Stimulated activated CD4-positive, alpha-beta T cell treated with anti-CD3 and anti-CD28 coated beads, Interleukin-15, amount 100 ng/mL, for 24 hours (primary cell): ENCODE data around the gene WDR43.

Experiments used
- DNase-seq: peaks from one replicate; pipeline ENCODE4 v3.0.0-alpha.2; 2020

Gene WDR43

DNA sequence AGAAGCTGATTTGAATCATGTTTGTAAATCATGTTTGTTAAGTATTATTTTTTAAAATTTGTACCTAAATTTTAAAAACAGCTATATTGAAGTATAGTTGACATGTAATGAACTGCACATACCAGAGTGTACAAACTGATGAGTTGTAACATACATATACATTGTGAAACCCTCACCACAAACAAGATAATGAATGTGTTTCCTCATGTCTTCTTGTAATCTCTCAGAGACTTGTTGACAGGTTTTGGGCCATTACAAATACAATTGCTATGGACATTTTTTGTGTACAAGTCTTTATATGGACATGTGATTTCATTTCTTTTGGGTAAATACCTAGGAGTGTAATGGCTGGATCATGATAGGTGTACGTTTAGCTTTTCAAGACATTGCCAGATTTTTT is 21.5 kb downstream of the WDR43 start:
- DNase-seq = no peak

DNA sequence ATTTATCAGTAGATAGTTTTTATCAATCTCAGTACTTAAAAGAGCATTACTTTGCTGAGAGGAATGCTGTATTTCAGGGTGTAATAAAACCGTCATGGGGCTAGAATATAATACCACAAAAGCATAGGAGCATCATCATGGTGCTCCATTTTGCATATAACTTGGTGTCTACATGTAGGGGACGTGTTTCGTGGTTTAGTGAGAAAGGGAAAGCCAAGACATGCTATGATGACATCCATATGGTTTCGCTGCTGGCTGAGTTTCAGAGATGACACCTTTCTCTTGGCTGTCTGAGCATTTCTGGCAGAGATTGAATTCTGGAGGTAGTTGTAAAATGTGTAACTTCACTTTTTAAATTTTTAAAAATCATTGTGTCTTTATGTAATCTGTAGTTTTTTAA is 32.4 kb downstream of the WDR43 start:
- DNase-seq = no peak

DNA sequence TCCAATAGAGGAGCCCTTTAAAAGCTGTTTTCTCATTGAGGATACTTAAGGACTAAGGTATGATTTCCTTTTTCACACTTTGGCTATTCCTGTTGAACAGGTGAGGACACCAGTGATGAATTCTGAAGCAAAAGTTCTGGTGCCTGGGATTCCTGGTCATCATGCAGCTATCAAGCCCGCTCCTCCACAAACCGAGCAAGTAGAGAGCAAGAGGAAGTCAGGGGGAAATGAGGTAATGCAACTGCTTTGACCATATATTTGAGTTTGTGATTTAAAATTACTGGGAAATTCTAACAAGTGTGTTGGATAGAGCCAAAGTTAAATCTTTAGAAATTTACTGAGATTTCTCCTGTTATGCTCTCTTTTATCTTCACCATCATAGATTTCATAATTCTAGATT is 33.0 kb downstream of the WDR43 start:
- DNase-seq = no peak

DNA sequence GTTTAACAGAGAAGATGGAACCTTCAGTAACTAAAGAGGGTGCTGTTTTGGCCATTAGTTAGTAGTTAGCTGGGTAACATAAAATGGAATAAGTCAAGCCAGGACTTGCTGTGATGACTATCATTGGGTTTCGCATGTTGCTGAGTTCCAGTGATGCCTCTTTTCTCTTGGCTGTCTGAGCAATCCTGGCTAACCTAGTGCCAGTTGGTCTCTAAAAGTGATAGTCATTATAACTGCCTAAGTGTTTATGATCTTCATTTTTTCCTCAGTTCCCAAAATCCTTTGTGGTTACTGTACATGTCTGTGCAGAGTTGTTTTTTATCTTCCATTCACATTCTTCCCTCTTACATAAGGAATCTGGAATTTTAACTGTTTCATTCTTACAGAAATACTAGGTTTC is 33.4 kb downstream of the WDR43 start:
- DNase-seq = no peak

DNA sequence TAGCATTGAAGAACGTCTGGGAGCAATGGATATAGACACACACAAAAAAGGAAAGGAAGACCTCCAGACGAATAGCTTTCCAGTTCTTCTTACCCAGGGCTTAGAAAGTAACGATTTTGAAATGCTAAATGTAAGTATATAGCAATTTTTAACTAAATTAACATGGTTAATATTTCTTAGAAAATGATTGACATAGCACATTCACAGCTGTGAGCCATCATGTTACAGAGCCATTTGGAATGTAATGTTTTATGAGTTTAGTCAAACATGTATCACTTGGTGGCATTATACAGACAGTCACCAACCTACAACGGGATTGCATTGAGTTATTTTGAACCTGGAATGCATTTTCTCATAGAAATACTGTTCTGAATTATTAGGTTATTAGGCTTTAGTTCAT is 35.1 kb downstream of the WDR43 start:
- DNase-seq = no peak

DNA sequence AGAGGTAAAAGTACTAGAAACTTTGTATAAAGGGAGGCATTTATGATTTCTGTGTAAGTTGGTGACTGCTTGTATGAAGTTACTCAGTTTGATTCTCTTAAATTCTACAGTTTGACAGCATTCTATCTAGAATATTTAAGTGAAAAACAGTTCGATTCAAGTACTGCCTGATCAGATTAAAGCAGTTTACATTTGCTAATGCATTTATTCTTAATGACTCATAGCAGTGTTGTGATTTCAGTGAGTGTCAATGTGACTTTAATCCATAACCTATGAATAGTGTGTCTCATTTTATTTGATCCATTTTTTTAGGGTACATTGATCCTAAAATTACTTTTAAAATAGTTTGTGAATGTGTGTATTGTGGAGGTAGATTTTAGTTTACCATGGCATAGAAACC is 35.7 kb downstream of the WDR43 start:
- DNase-seq = no peak

DNA sequence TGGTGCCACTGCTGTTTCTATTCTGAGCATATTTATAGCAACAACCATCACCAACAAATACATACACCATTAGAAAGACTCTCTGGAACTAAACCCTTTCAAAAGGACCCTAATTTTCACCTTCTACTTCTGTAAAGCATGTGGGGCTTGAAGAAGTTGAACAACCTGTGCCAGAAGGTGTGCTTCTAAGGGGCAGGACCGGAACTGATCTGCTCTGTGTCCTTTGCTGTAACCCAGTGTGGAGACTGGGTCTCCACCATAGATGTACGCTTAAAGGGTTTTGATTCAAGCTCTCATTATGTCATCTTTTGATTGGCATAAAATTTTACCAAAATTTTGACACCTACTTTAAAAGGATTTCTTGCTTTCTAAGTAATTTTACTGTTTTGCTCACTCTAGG is 40.3 kb downstream of the WDR43 start:
- DNase-seq = no peak

DNA sequence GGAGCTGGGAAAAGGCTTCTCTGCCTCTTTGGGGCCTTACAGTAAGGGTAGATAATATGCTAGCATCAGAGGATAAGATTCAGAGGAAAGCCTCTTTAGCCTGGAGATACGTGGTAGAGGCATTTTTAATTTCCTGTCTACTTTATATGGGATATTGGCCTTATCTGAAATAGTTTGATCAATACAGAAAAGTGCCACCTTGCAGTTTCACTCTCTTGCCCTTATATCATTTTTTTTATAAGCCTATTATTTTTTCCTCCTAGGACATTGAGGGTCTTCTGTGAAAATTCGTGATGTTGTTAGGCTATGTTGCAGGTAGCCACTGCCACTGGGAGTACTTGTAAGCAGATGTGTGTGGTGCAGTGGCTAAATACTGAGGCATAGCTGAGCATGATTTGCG is 46.5 kb downstream of the WDR43 start:
- no peak for DNase-seq

DNA sequence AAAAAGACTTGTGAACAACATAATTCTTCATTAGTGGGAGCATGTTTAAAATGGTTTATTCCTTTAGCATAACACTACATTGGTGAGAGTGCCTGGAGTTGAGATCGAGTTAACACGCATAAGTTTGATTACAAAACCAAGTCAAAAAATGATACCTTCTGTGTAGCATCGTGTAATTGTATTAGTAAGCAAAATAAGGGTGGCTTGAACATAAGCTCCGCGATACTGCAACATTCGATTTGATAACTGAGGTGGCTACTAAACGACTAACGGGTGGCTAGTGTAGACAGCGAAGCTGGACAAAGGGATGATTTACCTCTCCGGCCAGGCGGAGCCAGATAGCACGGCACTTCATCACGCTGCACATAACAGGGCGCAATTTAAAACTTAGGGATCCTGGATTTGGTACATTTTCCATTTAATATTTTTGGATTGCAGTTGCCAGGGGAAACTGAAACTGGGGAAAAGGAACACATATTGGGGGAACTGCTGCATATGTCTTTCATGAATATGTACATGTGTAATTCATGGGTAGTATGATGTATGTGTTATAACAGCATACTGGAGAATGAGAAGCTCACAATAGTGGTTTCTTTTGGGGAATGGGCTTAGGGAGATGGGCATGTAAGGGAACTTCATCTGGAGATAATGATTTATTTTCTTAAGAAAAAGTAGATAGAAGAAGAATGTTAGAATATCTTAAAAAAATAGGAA is 50.2 kb downstream of the WDR43 start:
- no peak for DNase-seq

DNA sequence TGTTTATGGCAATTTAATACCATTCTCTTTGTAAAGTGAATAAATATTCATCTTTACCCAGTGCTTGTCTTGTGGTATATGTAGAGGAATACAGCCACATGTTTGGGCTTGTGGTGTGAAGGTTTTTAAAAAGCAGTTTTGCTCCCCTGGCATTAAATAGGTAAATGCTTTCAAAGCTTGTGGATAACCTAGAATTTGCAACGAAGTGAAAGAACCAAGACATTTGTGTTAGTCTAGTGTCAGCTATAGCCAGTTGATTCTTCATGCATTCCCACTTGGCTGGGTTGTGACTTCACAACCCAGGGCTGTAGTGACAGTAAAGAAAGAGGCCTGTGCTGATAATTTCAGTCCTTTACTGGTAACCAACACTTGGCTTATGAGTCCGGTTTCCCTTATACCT is 53.7 kb downstream of the WDR43 start:
- DNase-seq = no peak

DNA sequence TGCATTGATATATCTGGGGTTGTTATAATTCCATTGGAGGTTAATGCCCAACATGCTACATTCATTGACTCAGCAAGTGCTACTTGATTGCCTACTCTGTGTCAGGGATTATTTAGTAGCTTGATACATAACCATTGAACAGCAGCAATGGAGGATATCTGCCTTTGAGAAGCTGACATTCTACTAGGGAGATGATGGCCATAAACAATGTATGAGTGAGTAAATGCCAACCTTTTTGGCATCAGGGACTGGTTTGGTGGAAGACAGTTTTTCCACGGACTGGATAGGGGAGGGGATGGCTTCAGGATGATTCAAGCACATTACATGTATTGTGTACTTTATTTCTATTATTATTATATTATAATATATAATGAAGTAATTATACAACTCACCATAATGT is 54.7 kb downstream of the WDR43 start:
- DNase-seq = no peak

DNA sequence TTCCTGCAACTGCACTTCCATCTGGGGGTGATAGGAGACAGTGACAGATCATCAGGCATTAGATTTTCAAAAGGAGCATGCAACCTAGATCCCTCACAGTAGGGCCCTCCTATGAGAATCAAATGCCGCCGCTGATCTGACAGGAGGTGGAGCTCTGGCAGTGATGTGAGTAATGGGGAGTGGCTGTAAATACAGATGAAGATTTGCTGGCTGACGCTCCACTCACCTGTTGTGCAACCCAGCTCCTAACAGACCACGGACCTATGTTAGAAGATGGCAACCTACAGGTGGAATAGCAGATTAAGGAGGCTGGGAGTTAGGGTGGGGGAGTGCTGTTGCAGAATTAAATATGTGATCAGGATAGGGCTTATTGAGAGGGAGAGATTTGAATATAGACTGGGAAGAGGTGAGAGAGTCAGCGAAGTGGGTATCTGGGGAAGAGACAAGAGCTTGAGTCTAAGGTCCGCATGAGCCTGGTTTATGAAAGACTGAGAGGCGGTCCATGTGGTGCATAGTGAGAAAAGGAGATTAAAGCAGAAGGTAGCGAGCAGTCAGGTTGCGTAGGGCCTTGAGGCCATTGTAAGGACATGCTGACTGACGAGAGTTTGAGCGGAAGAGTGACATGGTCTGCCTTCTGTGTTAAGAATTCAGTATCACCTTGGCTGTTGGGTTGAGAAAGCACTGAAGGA is 55.3 kb downstream of the WDR43 start:
- DNase-seq = peak; percentile 9

DNA sequence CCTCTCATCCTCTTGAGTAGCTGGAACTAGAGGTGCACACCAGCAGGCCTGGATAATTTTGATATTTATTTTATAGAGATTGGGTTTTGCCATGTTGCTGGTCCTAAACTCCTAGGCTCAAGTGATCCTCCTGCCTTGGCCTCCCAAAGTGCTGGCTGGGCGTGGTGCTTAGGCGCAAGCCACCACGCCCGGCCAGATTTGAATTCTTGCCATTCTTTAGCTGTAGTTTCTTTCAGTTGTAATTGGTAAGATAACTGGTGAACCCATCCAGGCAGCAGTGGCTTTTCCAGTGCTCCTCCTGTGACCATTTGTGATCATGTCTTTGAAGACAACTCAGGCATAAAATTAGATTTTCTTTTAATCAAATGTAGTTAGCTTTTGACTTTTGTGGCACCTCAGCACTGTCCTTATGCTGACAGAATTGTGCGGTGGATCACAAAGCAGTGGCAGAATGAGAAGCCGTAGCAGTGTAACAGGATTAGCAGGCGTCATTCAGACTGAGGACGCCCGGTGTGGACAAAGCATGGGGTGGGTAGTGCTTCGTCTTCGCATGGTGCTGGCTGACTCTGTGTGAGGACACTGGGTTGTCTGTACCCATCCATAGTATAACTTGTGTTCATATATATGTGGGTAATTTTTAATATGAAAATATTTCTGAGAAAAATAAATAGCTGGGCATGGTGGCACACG is 56.6 kb downstream of the WDR43 start:
- DNase-seq = no peak

DNA sequence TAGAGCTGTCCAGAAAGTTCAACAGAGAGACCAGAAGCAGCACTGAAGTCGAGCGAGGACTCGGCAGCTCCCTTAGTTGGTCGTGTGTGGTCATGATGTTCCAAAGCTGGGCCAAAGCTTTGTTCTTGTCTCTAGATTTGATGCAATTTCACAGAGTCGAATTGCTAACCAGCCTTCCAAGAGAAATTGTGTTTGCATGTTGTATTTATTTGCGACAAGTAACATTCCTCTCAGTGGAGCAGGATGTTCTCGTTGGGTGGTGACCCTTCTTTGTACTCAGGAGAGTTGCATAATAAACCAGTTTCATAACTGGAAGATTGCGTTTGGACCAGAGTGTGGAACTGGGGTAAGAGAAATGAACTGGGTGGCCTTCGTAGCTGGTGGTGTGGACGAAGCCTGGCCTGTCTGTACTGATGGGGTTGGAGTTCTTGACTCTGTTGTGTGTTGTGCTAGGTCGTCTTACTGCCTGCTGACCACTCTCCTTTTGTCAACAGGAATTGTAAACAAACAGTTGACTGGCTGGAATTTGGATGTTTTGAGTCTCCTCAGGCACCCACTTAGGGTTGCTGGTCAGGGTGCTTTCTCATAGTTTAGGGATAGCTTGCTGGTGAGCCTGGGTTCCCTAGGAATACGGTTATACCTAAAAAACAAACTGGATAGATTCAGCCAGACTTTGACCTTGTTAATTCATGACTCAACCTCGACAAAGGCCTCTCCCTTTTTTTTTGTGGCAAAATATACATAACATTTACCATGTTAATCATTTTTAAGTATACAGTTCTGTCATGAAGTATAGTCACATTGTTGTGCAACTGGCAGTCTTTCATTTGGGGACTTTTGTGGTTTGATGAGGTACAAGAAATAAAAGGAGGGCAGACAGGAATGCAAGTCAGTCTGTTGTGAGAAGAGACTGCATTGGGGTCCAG is 57.7 kb downstream of the WDR43 start:
- DNase-seq = no peak

DNA sequence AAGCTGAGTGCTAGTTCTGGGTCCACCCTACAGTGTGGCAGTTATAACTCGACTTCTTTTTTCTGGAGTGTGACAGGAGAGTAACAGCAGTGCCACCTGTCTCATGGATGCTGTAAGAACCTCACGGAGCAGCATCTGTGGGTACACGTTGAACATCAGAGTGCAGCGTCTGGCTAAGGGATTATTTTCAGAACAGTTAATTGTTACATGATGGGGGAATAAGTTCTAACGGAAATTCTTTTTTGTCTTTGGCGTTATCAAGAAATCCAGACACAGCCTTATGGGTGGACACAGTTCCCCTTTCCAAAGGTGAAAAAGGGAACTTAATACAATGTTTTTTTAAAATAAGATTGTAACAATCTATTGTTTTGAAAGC is 58.4 kb downstream of the WDR43 start:
- no peak for DNase-seq

DNA sequence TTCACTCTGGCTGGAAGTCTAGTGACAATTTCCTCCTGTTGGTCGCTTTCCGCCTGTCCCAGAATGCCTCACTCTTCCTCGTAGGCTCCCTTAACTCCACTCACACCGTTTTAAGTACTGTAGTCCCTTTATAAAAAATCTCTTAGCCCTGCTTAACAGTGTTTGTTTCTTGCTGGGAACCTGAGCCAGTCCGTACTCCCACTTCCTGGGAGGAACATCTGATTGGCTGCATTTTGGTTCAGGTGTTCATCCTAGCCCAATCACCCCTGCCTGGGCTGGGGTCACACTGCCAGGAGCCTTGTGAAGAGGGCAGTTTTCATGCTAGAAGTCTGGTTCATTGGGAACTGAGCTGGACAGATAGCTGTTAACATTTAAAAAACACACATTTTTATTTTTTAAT is 61.0 kb downstream of the WDR43 start:
- no peak for DNase-seq

DNA sequence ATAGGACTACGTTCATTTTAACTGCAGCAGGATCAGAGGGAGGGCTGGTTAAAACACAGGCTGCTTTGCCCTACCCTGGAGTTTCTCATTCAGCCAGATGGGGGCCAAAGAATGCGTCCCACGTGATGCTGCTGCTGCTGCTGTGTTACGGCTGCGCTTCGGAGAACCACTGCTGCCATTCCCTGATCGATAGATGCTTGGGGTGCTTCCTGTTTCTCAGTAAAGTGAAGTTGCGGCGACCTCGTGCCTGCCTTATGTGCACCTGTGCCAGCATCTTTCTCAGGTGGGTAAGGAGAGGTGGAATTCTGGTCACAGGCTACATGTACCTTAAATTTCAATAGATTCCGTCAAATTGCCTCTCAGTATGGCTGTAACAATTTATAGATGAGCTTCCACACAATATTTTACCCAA is 62.0 kb downstream of the WDR43 start:
- peak; percentile 46 for DNase-seq

DNA sequence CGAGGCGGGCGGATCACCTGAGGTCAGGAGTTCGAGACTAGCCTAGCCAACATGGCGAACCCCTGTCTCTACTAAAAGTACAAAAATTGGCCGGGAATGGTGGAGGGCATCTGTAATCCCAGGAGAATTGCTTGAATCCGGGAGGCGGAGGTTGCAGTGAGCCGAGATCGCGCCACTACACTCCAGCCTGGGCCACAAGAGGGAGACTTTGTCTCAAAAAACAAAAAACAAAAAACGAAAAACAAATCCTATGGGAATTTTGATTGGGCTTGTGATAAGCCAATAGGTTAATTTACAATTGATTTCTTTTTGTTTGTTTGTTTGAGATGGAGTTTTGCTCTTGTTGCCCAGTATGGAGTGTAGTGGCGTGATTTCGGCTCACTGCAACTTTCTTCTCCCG is 62.4 kb downstream of the WDR43 start:
- DNase-seq = no peak

DNA sequence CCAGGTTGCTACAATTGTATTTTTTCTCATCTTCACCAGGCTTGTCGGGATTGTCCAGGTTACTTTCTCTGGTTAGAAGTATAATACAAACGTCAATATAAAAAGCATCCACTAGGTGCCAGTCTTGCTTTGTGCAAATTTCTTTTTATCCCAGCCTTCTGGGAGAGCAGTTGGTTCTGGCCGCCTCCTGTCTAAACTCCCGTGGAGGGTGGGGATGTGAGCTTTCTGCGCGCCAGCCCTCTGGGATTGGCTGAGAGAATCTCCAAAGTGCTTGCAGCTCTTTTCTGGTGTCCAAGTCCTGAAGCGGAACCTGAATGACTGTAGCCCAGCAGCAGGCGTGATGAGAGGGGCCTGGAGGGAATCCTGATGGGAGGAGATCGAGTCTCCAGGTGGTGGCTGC is 64.2 kb downstream of the WDR43 start:
- DNase-seq = peak; percentile 33

DNA sequence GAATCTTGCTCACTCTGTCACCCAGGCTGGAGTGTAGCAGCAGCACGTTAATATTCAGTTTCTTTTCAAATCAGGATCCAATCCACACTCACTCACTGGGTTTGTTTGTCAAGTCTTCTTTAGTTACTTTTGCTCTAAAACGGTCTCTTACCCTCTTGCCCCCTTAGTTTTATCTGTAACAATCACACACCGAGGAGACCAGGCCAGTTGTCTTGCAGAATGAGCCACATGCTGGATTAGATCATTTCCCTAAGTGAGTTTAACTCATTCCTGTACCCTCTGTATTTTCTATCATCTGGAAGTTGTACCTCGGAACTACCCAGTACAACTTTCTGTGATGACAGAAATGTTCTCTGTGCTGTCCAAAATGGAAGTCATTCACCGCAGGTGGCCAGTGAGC is 65.9 kb downstream of the WDR43 start:
- DNase-seq = no peak

DNA sequence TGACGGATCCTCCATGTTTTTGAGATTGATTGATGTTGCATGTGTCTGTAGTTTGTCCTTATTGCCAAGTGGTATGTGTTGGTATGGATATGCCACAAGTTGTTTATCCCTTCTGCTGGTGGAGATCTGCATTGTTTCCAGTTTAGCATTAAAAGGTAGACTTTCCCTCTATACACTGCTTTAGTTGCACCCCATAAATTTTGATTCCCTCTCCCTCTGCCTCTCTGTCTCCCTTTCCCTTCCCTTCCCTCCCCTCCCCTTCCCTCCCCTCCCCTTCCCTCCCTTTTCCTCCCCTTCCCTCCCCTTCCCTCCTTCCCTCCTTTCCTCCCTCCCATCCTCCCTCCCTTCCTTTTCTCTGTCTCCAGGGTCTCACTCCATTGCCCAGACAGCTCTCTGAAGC is 68.0 kb downstream of the WDR43 start:
- DNase-seq = no peak

DNA sequence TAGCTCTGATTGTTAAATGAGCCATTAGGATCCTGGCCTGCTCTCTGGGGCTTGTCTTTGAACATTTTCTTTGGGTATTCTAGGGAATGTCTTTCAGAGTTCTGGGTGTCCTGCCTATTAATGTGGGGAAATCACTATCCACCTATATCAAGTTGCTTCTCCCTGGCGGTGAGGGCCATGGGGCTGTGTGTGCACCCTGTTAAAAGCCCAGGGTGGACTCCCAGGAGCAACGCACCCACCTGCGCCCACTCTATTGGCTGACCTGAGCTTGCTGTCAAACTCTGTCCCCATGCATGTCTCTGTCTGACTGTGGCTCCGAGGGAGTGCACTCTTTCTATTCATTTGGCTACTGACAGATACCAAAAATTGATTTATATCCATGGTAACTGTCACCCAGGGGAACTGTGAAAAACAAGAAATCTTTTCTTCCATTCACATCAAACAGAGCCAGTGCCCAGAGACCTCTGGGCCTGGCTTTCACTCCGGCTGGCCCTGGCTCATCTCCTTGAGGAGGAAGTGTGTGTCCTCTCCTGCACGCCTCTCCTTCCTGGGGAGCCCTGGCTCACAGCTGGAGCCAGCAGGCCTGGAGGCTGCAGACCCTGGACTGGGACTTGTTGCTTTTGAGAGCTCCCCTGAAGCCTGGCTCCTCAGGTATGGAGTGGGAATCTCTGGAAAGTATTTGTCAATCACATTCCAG is 76.1 kb downstream of the WDR43 start:
- no peak for DNase-seq
